KMS-11 (cell line): ENCODE measurements around the gene MYO5C.

ENCODE experiments used
- H2AFZ ChIP-seq: fragments of 200-600 bp; sonication (generic); 2 replicates; pipeline ENCODE4 v1.6.1; 2016; ENCODE audit warnings: antibody characterized with exemption, mixed run types, low read depth
- H3K27ac ChIP-seq: fragments of 200-600 bp; sonication (generic); 2 replicates; pipeline ENCODE4 v1.6.1; 2016; ENCODE audit warnings: mild to moderate bottlenecking, mixed run types
- H3K27me3 ChIP-seq: fragments of 200-600 bp; sonication (generic); 2 replicates; pipeline ENCODE4 v1.6.1; 2017; ENCODE audit warnings: mild to moderate bottlenecking, low read depth, mixed run types, moderate library complexity; ENCODE audit not compliant: insufficient read depth
- H3K36me3 ChIP-seq: fragments of 200-600 bp; sonication (generic); 2 replicates; pipeline ENCODE4 v1.6.1; 2017; ENCODE audit warnings: mild to moderate bottlenecking, mixed run types; ENCODE audit not compliant: insufficient read depth
- H3K4me1 ChIP-seq: fragments of 200-600 bp; sonication (generic); 2 replicates; pipeline ENCODE4 v1.6.1; 2016; ENCODE audit warnings: mild to moderate bottlenecking, low read depth, mixed run types; ENCODE audit not compliant: poor library complexity, severe bottlenecking
- H3K4me2 ChIP-seq: fragments of 200-600 bp; sonication (generic); 2 replicates; pipeline ENCODE4 v1.7.0; 2016; ENCODE audit warnings: mild to moderate bottlenecking, mixed run types
- H3K4me3 ChIP-seq: fragments of 200-600 bp; sonication (generic); IDR thresholded peaks from 2 replicates; pipeline ENCODE4 v1.6.1; 2017; ENCODE audit warnings: low read depth, low read length, mixed read lengths; ENCODE audit not compliant: insufficient read depth
- H3K79me2 ChIP-seq: fragments of 200-600 bp; sonication (generic); 2 replicates; pipeline ENCODE4 v1.6.1; 2016; ENCODE audit warnings: low read depth, mixed run types; ENCODE audit not compliant: insufficient read depth
- H3K9ac ChIP-seq: fragments of 200-600 bp; sonication (generic); 2 replicates; pipeline ENCODE4 v1.6.1; 2016; ENCODE audit warnings: mild to moderate bottlenecking, mixed run types
- H4K20me1 ChIP-seq: fragments of 200-600 bp; sonication (generic); 2 replicates; pipeline ENCODE4 v1.6.1; 2016; ENCODE audit warnings: mild to moderate bottlenecking, mixed run types; ENCODE audit not compliant: insufficient read depth
- TF ChIP-seq, protein P1 (sequence below): fragments of 200-600 bp; sonication (generic); conservative IDR thresholded peaks from 2 replicates; pipeline ENCODE4 v1.6.1; 2017; ENCODE audit warnings: low read depth, mild to moderate bottlenecking, antibody characterized with exemption, low read length, moderate library complexity, mixed read lengths

Gene MYO5C

DNA sequence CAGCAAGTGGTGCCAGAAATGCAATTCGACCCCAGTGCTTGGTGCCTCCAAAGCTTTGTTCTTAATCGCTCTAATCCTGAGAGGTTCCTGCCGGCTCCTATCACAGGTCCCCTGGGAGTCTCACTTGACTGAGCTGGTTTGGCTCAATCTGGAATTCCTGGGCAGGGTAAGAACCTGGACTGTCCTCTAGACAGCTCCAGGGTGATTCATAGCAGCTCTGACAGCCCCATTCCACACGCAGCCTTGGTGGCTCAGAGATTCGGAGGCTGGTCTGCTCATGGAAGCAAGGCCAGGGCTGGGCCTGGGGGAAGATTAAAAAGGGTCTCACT is 37.9 kb downstream of the MYO5C start:
- no peak overlapping the region for H3K4me3 ChIP-seq
- TF ChIP-seq, protein P1, sequence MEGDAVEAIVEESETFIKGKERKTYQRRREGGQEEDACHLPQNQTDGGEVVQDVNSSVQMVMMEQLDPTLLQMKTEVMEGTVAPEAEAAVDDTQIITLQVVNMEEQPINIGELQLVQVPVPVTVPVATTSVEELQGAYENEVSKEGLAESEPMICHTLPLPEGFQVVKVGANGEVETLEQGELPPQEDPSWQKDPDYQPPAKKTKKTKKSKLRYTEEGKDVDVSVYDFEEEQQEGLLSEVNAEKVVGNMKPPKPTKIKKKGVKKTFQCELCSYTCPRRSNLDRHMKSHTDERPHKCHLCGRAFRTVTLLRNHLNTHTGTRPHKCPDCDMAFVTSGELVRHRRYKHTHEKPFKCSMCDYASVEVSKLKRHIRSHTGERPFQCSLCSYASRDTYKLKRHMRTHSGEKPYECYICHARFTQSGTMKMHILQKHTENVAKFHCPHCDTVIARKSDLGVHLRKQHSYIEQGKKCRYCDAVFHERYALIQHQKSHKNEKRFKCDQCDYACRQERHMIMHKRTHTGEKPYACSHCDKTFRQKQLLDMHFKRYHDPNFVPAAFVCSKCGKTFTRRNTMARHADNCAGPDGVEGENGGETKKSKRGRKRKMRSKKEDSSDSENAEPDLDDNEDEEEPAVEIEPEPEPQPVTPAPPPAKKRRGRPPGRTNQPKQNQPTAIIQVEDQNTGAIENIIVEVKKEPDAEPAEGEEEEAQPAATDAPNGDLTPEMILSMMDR, result no peak
- no peak overlapping the region for H3K9ac ChIP-seq
- peak overlapping the region; percentile 49; the same call in 1 of the 2 replicates for H3K27ac ChIP-seq
- peak overlapping the region; percentile 50; the same call in 1 of the 2 replicates for H2AFZ ChIP-seq
- 0 out of 2 replicates have a peak overlapping the region, but pooled peaks have one; percentile 65 for H3K4me2 ChIP-seq
- no peaks in the 10 kb centered on the region for H3K79me2 ChIP-seq
- H3K36me3 ChIP-seq, result no peaks in the 10 kb centered on the region
- H4K20me1 ChIP-seq, result no peaks in the 10 kb centered on the region
- peaks cover 40% of the 10 kb centered on the region for H3K4me1 ChIP-seq
- no peaks in the 10 kb centered on the region for H3K27me3 ChIP-seq

DNA sequence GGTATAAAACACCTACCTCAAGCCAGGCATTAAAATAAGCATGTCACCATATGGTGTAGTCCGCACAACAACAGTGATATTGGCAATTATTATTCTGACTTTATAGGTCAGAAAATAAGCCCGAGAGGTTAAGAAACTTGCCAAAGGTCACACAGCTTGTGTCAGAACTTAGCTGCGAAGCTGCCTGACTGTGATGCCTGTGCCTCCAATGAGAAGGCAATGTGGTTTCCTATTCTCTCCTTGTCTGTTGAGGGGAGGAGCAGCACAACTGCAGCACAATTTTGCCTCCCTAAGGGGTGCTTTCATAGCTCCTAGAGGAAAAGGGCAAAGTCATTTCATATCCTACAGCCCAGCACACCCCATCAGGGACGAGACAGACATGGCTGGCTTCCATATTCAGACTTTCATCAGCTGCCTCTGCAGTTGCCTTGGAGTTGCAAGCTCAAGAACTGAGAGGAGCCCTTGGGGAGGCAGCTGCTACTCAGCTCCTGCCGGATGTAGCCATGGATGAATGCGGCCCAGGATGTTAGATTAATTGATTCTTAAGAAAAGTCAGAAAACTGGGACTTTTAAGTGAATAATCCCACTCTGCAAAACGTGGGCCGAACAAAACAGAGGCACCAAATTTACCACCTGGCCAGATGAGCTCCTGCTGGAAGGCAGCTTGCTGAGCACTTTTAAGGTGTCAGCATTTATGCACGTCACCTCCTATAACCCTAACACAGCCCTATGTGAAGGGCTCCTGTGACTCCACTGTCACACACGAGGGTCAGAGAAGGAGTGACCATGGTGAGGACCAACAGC is 38.5 kb downstream of the MYO5C start:
- Histone ChIP-seq H3K27ac (peak overlapping the region; percentile 49), H3K4me2 (peak overlapping the region; percentile 65), H3K9ac (peak overlapping the region; percentile 2; the same call in 1 of the 2 replicates), H3K4me3 (no peak overlapping the region), H3K4me1 (peaks cover 34% of the 10 kb centered on the region), H3K27me3 (no peaks in the 10 kb centered on the region), H4K20me1 (no peaks in the 10 kb centered on the region), H3K36me3 (no peaks in the 10 kb centered on the region), H2AFZ (peak overlapping the region; percentile 50), H3K79me2 (no peaks in the 10 kb centered on the region)
- TF ChIP-seq, protein P1, result no peak

- Histone ChIP-seq H3K79me2 (no peaks in the 10 kb centered on the region), H3K4me2 (peak overlapping the region; percentile 65), H3K36me3 (no peaks in the 10 kb centered on the region), H3K4me1 (peaks cover 27% of the 10 kb centered on the region), H3K9ac (peak overlapping the region; percentile 2; the same call in 1 of the 2 replicates), H3K27me3 (no peaks in the 10 kb centered on the region), H3K27ac (peak overlapping the region; percentile 49; the same call in 1 of the 2 replicates), H3K4me3 (no peak overlapping the region), H2AFZ (peak overlapping the region; percentile 50; the same call in 1 of the 2 replicates), H4K20me1 (no peaks in the 10 kb centered on the region)
- TF ChIP-seq, protein P1, result peak; percentile 88
Measured at GRCh38 chr15:52256366-52256765, 39.2 kb downstream of the MYO5C start.

GRCh38 chr15:52255935-52256334 is 39.7 kb downstream of the MYO5C start:
- Histone ChIP-seq H3K4me2 (no peak overlapping the region), H3K36me3 (no peaks in the 10 kb centered on the region), H3K27me3 (no peaks in the 10 kb centered on the region), H4K20me1 (no peaks in the 10 kb centered on the region), H2AFZ (no peak overlapping the region), H3K4me1 (peaks cover 22% of the 10 kb centered on the region), H3K9ac (no peak overlapping the region), H3K4me3 (no peak overlapping the region), H3K79me2 (no peaks in the 10 kb centered on the region), H3K27ac (no peak overlapping the region)
- TF ChIP-seq, protein P1, result no peak
